ENCODE results near the gene NIPBL.

Gene NIPBL

GRCh38 chr5:36876299-36876964 lies at the start of gene NIPBL:
Gene NIPBL (plus strand): TSS chr5:36876769. CDS start chr5:36953697, 76,928 bp downstream.
- in situ Hi-C loops (cut with HindIII; ENCODE audit: low sequenced_read_pairs), result no loop called here
- DNase-seq (ENCODE audit: low read depth, low spot score), result peak; percentile 92
- no peak for TF ChIP-seq CTCF (IDR thresholded peaks at IDR 0.05; ENCODE audit: low read depth, low read length)
- peak within 1 kb of the TSS; percentile 70 for H3K4me3 ChIP-seq (ENCODE audit: low read depth, low read length)

GRCh38 chr5:36832274-36832673 lies 44.3 kb upstream of the NIPBL start:
- no peak overlapping the region for H3K4me3 ChIP-seq (ENCODE audit: low read depth, low read length)
- in situ Hi-C loops (cut with HindIII; ENCODE audit: low sequenced_read_pairs), result no loop called here
- TF ChIP-seq CTCF (IDR thresholded peaks at IDR 0.05; ENCODE audit: low read depth, low read length), result no peak
- DNase-seq (ENCODE audit: low read depth, low spot score), result no peak

GRCh38 chr5:36836831-36837230 lies 39.7 kb upstream of the NIPBL start:
- no peak overlapping the region for H3K4me3 ChIP-seq (ENCODE audit: low read depth, low read length)
- in situ Hi-C loops (cut with HindIII; ENCODE audit: low sequenced_read_pairs), result no loop called here
- no peak for TF ChIP-seq CTCF (IDR thresholded peaks at IDR 0.05; ENCODE audit: low read depth, low read length)
- DNase-seq (ENCODE audit: low read depth, low spot score), result no peak

- no peak for DNase-seq (ENCODE audit: low read depth, low spot score)
- no peak overlapping the region for H3K4me3 ChIP-seq (ENCODE audit: low read depth, low read length)
- in situ Hi-C loops (cut with HindIII; ENCODE audit: low sequenced_read_pairs), result no loop called here
These were observed 36.8 kb upstream of the NIPBL start for GRCh38 chr5:36839489-36840476.

GRCh38 chr5:36841677-36842076 lies 34.9 kb upstream of the NIPBL start:
- H3K4me3 ChIP-seq (ENCODE audit: low read depth, low read length), result no peak overlapping the region
- in situ Hi-C loops (cut with HindIII; ENCODE audit: low sequenced_read_pairs), result no loop called here
- TF ChIP-seq CTCF (IDR thresholded peaks at IDR 0.05; ENCODE audit: low read depth, low read length), result no peak
- DNase-seq (ENCODE audit: low read depth, low spot score), result no peak

More at GRCh38 chr5:36839489-36840476, 36.8 kb upstream of the NIPBL start:
- no peak for TF ChIP-seq CTCF (IDR thresholded peaks at IDR 0.05; ENCODE audit: low read depth, low read length)

GRCh38 chr5:36842087-36842486 lies 34.5 kb upstream of the NIPBL start:
- no peak overlapping the region for H3K4me3 ChIP-seq (ENCODE audit: low read depth, low read length)
- DNase-seq (ENCODE audit: low read depth, low spot score), result no peak
- TF ChIP-seq CTCF (IDR thresholded peaks at IDR 0.05; ENCODE audit: low read depth, low read length), result no peak
- in situ Hi-C loops (cut with HindIII; ENCODE audit: low sequenced_read_pairs), result no loop called here

Measured in astrocyte of the spinal cord (primary cell).